OCI-LY7 (cell line): Measurements from ENCODE around the gene ZNFX1. TPM values are rescaled to one million over a fixed set of nuclear protein-coding genes. Genes with fewer than 3 reads are reported as not detected.
"Not testable (repeated sequence)": the region's sequence is repeated elsewhere in the genome, so short reads cannot be mapped to it uniquely, and the experiment has no call there.

Experiments
- BruUV-seq: library from RNA; stranded (reverse); fragments of 400-500 nt; replicated peaks from 2 replicates; lab custom pipeline; 2021; lab: Mats Ljungman, UMichigan
- CTCF ChIA-PET: fragments of 300-600 bp; sonication (Branson Sonifier 250); formaldehyde crosslinking; loops from one replicate; lab custom pipeline; 2022; ENCODE audit warnings: antibody characterized with exemption; ENCODE audit not compliant: unreplicated experiment; lab: Charles Lee
- POLR2A ChIA-PET: fragments of 300-600 bp; sonication (Branson Sonifier 250); formaldehyde crosslinking; loops from one replicate; lab custom pipeline; 2022; ENCODE audit warnings: antibody characterized with exemption; lab: Charles Lee
- DNase-seq: peaks from one replicate; pipeline ENCODE4 v3.0.0-alpha.2; 2015; ENCODE audit warnings: low spot score
- H2AFZ ChIP-seq: fragments of 200-600 bp; sonication (generic), shearing (Covaris generic); 2 replicates; pipeline ENCODE4 v1.6.1; 2014; ENCODE audit warnings: mild to moderate bottlenecking, antibody characterized with exemption, low read length, moderate library complexity
- H3K27ac ChIP-seq: fragments of 200-600 bp; sonication (generic); 2 replicates; pipeline ENCODE4 v1.5.1; 2014; ENCODE audit warnings: mixed run types, low read depth, mild to moderate bottlenecking, moderate library complexity, low read length, inconsistent platforms; ENCODE audit not compliant: poor library complexity, severe bottlenecking
- H3K36me3 ChIP-seq: fragments of 200-600 bp; sonication (generic); 2 replicates; pipeline ENCODE4 v1.6.1; 2014; ENCODE audit warnings: mild to moderate bottlenecking, antibody characterized with exemption, low read length, moderate library complexity, mixed read lengths; ENCODE audit not compliant: insufficient read depth
- H3K4me1 ChIP-seq: fragments of 200-600 bp; sonication (generic); 2 replicates; pipeline ENCODE4 v1.5.1; 2014; ENCODE audit warnings: mild to moderate bottlenecking, low read length; ENCODE audit not compliant: insufficient read depth, poor library complexity, severe bottlenecking
- H3K4me2 ChIP-seq: fragments of 200-600 bp; sonication (generic); 2 replicates; pipeline ENCODE4 v1.6.1; 2014; ENCODE audit warnings: mild to moderate bottlenecking, low read length
- H3K4me3 ChIP-seq: fragments of 200-600 bp; sonication (generic); 2 replicates; pipeline ENCODE4 v1.5.1; 2014; ENCODE audit warnings: mild to moderate bottlenecking, low read depth, low read length; ENCODE audit not compliant: poor library complexity, severe bottlenecking
- H3K79me2 ChIP-seq: fragments of 200-600 bp; sonication (generic); 2 replicates; pipeline ENCODE4 v1.6.1; 2016; ENCODE audit warnings: low read depth, mild to moderate bottlenecking, low read length, moderate library complexity, mixed read lengths; ENCODE audit not compliant: insufficient read depth
- H3K9me2 ChIP-seq: fragments of 200-600 bp; sonication (generic); 2 replicates; pipeline ENCODE4 v1.6.1; 2016; ENCODE audit warnings: mild to moderate bottlenecking, low read length, mixed read lengths; ENCODE audit not compliant: insufficient read depth
- H3K9me3 ChIP-seq: fragments of 200-600 bp; sonication (generic); 2 replicates; pipeline ENCODE4 v1.6.1; 2014; ENCODE audit warnings: mild to moderate bottlenecking, mixed run types, low read length, mixed read lengths
- H4K20me1 ChIP-seq: fragments of 200-600 bp; sonication (generic); 2 replicates; pipeline ENCODE4 v1.6.1; 2014; ENCODE audit warnings: mild to moderate bottlenecking, antibody characterized with exemption, low read length, moderate library complexity, mixed read lengths; ENCODE audit not compliant: insufficient read depth
- CTCF ChIP-seq: fragments of 200-600 bp; sonication (generic); conservative IDR thresholded peaks from 2 replicates; pipeline ENCODE4 v1.5.1; 2014; ENCODE audit warnings: mild to moderate bottlenecking, antibody characterized with exemption, low read length, moderate library complexity, mixed read lengths
- EZH2phosphoT487 ChIP-seq: fragments of 200-600 bp; sonication (generic); IDR thresholded peaks from 2 replicates; pipeline ENCODE4 v1.6.1; 2018; ENCODE audit warnings: low read depth, borderline replicate concordance, mild to moderate bottlenecking, mixed run types, antibody characterized with exemption, low read length, moderate library complexity, mixed read lengths
- intact Hi-C: fragments of 100-400 bp; cut with micrococcal nuclease; formaldehyde crosslinking; loops from one replicate; pipeline ENCODE4 v1.10.0; 2022; ENCODE audit not compliant: unreplicated experiment
- total RNA-seq, 2 experiments: library from RNA; depleted of rRNA in 1 of 2; stranded (reverse); fragments of >200 nt in 1 of 2; shearing (Covaris generic) in 1 of 2; gene quantifications; 2 replicates each; pipeline ENCODE4 v1.2.3, GENCODE V29; 2014 to 2022

ZNFX1 gene
- total RNA-seq, 2 experiments from 2014 or later = 15.1 to 17.6 TPM

GRCh38 chr20:49219924-49220831, 57.7 kb downstream of the ZNFX1 start:
- CTCF ChIA-PET = no interaction called here
- TF ChIP-seq EZH2phosphoT487 (no peak), CTCF (no peak)
- peaks cover 26% of the 10 kb centered on the region for H3K79me2 ChIP-seq

GRCh38 chr20:49219091-49219923, 58.5 kb downstream of the ZNFX1 start, which contains the start of gene DDX27:
TSS of gene DDX27 (plus strand) at chr20:49219416. CDS start at chr20:49219449, 33 bp downstream.
- peaks cover 24% of the 10 kb centered on the region for H3K4me1 ChIP-seq
- intact Hi-C loops = loop anchor here (1.0 to 5.0 kb wide), 3 partner anchors 31 to 172 kb away; partner anchors contain the start of genes CSE1L, STAU1 and ZNFX1
- BruUV-seq = TSS peak; percentile 91
- H3K27ac ChIP-seq = peak within 1 kb of the TSS; percentile 65
- POLR2A ChIA-PET = interaction anchor here (0.7 to 1.3 kb wide), 6 partner anchors 30 to 152 kb away, joined by 3 to 5 read pairs (median 4); no protein-coding TSS in a partner anchor
- H3K9me3 ChIP-seq = no peaks in the 10 kb centered on the region
- peaks cover 28% of the 10 kb centered on the region for H3K36me3 ChIP-seq
- no peaks in the 10 kb centered on the region for H3K9me2 ChIP-seq
- H3K4me2 ChIP-seq = peak within 1 kb of the TSS; percentile 96
- H3K4me3 ChIP-seq = peak within 1 kb of the TSS; percentile 86
- peak within 1 kb of the TSS; percentile 81; the same call in 1 of the 2 replicates for H2AFZ ChIP-seq
- DNase-seq = peak; percentile 99
- CTCF ChIA-PET = no interaction called here
- peaks cover 26% of the 10 kb centered on the region for H3K79me2 ChIP-seq
- TF ChIP-seq EZH2phosphoT487 (no peak), CTCF (no peak)
- H4K20me1 ChIP-seq = no peaks in the 10 kb centered on the region

More at GRCh38 chr20:49219924-49220831, 57.7 kb downstream of the ZNFX1 start:
- peak overlapping the region; percentile 96 for H3K4me2 ChIP-seq
- H3K9me3 ChIP-seq = no peaks in the 10 kb centered on the region
- H2AFZ ChIP-seq = peak overlapping the region; percentile 81; the same call in 1 of the 2 replicates
- no TSS peak for BruUV-seq
- intact Hi-C loops = loop anchor here (1.0 to 5.0 kb wide), 3 partner anchors 32 to 173 kb away; partner anchors contain the start of genes CSE1L, STAU1 and ZNFX1
- no peak for DNase-seq
- H3K9me2 ChIP-seq = no peaks in the 10 kb centered on the region
- POLR2A ChIA-PET = interaction anchor here (0.7 to 1.3 kb wide), 3 partner anchors 31 to 78 kb away, joined by 3 to 5 read pairs (median 4); no protein-coding TSS in a partner anchor
- no peaks in the 10 kb centered on the region for H4K20me1 ChIP-seq
- peak overlapping the region; percentile 65 for H3K27ac ChIP-seq
- H3K4me3 ChIP-seq = peak overlapping the region; percentile 86
- peaks cover 24% of the 10 kb centered on the region for H3K4me1 ChIP-seq
- peaks cover 37% of the 10 kb centered on the region for H3K36me3 ChIP-seq

- H4K20me1 ChIP-seq, CTCF ChIA-PET, H3K9me3 ChIP-seq, DNase-seq, H3K9me2 ChIP-seq: not testable (repeated sequence)
- POLR2A ChIA-PET = interaction anchor here (0.7 to 1.3 kb wide), 5 partner anchors 30 to 151 kb away, joined by 3 to 5 read pairs (median 4); no protein-coding TSS in a partner anchor
- Histone ChIP-seq H3K4me3 (peak overlapping the region; percentile 86), H3K4me2 (peak overlapping the region; percentile 56), H3K4me1 (peaks cover 24% of the 10 kb centered on the region), H3K27ac (peak overlapping the region; percentile 49), H3K79me2 (peaks cover 26% of the 10 kb centered on the region), H3K36me3 (peaks cover 22% of the 10 kb centered on the region), H2AFZ (peak overlapping the region; percentile 81; the same call in 1 of the 2 replicates)
- intact Hi-C loops = loop anchor here (1.0 to 5.0 kb wide), 3 partner anchors 30 to 171 kb away; partner anchors contain the start of genes CSE1L, STAU1 and ZNFX1
- BruUV-seq = TSS peak; percentile 99
Observed at GRCh38 chr20:49218739-49219090, 59.1 kb downstream of the ZNFX1 start.
